Kidney glomerular epithelial cell (primary cell): ENCODE data around the gene SVIL.
"Not testable (repeated sequence)": the region's sequence is repeated elsewhere in the genome, so short reads cannot be mapped to it uniquely, and the experiment has no call there.

Experiments
- DNase-seq: peaks from one replicate; lab custom pipeline; 2025; lab: John Stamatoyannopoulos, UW

SVIL gene

DNA sequence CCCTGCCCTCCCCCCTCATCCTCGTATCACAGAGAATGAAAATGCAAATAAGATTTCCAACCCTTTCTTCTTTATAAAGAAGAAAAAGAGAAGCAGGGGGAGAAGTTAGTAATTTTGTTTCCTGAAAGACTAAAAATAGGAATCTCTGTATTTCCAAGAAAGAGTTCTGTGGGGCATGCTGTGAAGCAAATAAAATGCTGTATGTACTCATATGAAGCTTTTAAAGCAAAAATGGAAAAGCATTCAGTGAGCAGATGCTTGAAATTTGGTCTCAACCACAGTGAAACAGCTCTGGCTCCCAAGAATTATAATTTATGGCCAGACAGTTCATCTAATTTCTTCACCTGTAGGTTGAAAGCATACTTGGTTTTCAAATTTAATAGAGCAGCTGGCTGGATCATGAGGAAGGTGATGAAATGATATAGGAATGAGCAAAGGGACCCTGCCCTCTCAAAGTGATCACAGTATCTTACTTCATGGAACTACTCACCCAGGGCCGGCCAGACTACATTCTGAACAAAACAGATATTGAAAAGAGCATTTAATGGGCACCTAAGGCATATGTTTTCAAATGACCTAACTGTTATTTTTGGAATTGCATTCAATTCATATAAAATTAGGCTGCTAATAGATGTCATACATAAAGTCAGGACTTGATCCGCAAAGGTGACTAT is 31.4 kb downstream of the SVIL start:
- DNase-seq: no peak

DNA sequence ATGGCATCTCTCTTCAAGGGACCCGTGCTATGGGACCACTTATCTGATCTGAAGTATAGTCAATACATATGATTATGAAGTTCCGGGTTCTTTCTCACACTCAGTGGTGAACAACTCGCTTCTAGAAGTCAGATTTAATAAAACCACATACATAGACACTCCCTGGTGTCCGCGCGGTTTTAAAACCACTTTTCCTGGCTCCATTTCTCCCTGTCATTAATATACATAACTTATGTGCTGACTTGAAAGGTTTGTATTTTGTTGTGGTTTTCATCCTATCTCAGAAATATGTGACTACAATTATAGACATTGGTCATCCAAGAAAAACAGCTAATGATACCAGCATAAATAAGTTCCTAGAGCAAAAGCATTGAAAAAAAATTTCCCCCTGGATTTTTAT is 34.0 kb downstream of the SVIL start:
- no peak for DNase-seq

DNA sequence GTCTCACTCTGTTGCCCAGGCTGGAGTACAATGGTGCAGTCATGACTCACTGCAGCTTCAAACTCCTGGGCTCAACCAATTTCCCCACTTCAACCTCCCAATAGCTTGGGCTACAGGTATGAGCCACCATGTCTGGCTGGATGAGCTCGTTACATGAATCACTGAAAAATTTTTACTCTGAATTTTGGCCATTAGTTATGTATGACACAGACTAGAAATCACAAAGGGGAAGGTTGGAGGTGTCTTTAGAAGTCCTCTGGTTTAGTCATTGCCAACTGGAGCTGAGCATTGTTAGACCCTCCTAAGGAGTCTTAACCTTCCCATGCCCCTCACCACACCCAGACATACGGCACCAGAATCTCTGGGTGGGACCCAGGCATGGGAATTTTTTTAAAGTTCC is 34.7 kb downstream of the SVIL start:
- DNase-seq: peak; percentile 61

DNA sequence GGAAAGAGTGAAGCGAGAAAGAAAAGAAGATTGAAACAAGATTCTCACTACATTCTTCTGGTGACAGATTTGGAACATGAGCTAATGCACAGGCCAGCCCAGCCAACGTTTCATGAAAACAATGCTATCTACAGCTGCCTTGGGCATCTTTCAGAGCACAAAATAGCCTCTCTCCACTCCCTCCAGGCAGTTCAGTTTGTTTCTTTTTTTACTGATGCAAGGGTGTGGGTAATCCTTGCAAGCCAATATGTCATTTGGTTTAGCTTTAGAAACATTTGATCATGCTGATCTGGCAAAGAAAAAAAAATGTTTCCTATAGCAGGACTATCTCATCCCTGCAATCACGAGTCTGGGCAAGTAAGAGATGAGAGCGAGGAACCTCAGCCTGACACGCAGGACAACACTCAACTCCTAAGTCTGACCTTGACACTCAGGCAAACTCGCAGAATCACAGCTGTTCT is 35.9 kb downstream of the SVIL start:
- DNase-seq: no peak

DNA sequence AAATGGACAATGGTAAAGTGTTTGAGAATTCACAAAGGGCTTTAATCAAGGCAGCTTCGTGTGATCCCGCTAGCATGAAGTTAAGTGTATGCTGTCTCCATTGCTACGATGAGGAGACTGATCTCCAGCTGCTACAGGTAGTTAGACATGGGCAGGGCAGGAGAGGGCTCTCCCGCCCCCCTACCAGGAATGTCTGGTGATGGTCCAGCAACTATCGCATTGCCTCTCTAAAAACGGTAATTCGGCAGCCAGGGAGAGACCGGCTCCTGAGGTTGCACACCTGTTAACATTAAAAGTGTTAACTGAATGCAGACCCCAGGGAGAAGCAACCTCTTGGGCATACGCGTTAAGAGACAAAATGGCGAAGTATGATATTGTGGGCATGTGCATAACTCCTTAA is 37.9 kb downstream of the SVIL start:
- no peak for DNase-seq

DNA sequence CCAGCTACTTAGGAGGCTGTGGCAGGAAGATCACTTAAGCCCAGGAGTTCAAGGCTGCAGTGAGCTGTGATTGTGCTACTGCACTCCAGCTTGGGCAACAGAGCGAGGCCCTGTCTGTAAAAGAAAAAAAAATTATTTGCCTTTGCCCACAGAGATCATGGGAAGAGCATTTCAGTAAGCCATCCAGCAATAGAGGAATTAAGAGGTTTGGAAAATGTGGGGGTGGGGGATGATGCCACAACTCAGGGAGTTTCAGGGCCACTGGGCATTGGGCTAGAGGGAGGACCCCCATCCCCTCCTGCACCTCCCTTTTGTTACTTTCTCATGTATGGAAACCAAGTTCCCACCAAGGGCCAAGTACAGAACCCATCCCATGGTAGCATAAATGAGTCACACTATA is 38.4 kb downstream of the SVIL start:
- DNase-seq: no peak

DNA sequence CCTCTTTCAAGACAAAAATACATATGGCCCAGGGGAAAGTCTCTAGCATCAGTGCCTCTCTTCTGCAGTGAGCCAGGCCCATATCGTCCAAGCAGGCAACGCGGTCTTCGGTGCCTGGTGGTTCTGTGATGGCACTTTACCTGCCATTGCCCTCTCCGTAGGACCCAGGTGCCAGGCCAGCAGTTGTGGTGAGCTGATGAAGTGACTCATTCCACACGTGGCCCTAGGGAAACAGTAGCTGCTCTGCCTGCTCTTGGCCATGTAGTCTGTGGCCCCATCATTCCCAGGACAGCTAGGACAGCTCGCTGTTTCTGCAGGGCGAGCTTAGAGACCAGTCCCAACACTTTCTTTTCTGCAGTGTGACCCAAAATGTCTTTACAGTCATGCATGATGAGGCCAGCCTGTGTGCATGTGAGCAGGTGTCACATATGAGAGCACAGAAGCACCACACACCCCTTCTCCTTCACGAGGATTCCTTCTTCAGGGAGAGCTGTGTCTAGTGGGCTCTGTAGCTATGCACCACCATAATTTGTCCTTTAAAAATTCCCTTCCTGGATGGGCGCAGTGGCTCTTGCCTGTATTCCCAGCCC is 39.0 kb downstream of the SVIL start:
- DNase-seq: no peak

DNA sequence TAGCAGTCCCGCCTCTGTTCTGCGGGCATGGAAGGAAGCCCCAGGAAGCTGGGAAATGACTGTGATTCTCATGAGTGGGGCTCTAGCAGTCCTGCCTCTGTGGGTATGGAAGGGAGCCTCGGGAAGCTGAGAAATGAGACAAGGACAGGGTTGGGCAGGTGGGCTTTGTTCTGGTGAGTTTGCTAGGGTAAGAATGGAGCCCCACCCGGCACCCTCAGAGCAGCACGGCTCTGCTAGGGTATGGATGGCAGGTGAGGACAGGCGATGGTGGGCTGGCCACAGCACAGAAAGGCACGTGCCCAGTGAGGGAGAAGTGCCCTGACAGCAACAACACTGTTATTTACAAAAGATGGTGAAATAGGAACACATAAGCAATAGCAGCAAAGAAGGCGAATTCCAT is 39.6 kb downstream of the SVIL start:
- DNase-seq: no peak

DNA sequence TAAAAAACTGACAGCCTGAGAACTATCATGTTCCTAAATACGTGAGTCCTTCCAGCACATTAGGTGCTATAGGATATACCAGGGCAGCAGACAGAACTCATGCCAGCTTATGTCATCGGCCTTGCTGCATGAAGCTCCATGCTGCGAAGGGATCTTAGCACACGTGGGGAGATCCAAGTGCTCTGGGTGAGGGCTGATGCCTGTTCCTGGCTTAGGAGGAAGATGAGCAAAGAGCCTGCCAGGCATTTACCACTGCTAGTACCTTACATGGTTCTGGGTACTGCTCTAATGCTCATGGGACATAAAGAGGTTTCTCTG is 43.2 kb downstream of the SVIL start:
- no peak for DNase-seq

DNA sequence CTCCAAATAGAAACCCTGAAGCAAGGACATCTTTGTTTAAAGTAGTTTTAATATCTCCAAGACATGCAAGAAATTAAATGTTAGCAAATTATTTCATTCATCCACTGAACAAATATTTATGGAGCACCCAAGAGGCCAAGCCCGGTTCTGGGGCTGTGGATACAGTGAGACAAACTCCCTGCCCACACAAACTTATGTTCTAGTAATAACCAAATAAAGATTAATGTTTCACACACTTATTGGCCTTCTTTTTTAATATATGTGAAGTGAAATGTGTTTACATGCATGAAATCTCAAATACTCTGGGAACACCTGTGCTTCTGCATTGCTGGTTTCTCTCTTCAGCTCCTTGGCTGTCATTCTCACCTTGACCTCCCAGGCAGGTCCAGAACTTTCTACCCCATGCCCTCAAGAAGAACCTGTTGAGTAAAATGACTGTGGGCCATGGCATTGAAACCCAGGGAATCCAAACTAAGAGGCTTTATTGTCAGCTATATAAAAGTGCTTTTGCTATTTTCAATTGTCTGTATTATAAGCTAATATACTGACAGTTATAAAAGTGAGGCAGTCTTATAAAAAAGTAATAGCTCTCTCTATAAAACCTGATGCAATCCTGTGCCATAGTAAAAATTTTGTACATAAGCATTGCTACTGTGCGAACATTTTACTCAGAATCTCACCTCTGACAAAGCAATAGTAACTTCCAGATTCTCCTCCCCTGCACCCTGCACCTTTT is 43.7 kb downstream of the SVIL start:
- no peak for DNase-seq

DNA sequence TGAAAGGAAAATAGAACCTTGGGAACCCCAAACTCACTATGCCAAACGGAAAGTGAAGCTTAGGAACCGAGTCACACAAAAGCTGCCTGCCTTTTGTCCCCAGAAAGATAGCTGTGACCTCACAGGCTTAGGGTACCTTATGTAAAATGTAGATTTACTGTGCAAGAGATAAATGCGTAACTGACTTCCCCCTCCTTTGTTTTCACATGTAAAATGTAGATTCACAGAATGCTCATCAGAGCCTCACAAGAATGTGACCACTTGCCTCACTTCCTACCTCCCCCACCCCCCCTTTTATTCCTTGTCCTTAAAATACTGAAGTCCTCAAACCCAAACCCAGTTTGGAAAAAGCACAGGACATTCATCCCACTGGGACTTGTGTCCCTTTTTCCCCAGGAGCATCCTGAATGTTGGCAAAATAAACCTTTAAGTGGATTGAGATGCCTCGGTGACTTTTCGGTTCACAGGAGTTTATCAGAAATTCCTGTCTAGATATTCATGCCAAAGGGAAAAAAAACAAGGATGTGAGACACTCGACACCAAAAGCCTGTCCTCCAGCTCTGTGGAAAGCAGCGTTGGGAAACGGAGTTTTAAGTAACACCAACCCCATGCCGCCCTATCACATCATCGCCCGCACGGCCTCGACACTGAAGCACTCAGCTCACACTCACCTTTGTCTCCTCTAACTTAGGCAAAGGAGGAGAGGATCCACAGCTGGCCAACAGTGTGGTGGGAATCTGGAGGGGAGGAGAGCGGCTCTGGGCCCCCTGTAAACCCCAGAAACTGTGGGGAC is 45.9 kb downstream of the SVIL start:
- DNase-seq: peak; percentile 51

DNA sequence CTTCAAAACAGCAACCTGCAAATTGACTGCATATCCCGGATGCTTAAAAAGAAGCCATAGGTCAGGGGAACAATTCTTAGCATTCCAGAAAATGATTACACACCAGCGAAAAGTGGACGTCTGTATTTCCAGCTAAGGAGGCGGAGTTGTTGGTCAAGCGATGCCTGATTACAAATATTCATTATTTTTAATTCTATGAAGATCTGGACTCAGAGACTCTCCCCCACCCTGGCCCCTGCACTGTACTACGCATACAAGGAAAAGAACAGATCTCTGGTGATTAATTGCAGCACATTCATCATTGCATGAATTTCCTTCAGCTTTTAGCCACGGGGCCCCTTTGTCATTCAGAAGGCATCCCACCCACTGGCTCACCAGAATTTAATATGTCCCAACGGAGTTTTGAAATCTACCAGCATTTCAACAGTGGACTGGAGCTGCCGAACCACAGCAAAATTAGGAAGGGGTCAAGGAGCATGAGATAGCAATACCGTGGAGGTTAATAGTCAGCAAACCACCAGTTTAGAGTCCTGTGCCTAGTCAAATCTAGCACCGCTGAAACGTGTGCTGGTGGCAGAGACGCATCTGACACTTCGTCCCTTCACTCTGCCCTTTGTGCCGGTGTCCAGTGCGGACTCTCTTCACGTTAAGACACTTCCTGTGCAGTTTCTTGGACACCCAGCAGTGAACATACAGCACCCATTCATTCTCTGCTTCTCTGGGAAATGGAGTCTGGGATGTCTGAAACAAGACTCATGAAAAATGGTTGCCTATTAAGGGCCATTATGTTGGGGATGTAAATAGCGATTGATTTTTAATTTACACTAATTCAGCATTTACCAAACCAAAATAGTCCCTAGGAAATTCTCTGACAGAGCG is 46.8 kb downstream of the SVIL start:
- peak; percentile 22 for DNase-seq

DNA sequence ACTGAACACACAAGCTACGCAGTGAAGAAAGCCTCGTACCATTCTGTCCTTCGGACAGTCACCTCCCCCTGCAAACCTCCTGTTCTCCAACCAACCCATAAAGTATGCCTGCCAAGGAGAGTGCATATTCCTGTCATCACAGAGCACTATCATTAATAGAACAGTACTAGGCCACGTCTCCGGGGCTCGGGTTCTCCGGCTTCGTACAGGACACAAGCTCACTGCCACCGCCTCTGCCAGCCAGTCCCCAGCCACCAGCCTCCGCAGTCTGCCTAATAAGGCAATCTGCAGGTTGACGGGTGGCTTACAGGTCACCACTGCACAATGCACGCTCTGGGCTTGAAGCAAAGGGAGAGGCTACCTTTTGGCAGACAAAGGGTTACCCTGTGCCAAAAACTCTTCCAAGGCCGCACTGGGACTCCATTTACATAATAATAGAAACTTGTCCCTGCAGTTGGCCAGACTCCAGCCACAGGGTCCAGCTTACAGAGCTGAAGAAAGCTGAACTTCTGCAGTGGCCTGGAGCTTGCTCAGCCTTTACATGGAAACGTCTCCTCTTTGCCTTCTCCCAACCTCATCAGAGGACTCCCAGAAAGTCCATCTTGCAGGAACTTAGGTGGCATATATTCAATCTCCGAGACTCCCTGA is 47.5 kb downstream of the SVIL start:
- DNase-seq: not testable (repeated sequence)

DNA sequence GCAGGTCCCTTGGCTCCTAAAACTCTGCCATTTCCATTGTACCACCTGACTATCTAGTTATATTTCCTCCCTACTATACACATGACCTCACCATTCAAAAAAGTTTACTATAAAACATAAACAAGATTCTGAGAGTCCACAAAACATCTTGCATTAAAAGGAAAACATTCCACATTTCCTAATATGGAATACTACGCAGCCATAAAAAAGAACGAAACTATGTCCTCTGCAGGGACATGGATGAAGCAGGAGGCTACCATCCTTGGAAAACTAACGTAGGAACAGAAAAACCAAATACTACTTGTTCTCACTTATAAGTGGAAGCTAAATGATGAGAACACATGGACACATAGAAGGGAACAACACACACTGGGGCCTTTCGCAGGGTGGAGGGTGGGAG is 48.3 kb downstream of the SVIL start:
- no peak for DNase-seq

DNA sequence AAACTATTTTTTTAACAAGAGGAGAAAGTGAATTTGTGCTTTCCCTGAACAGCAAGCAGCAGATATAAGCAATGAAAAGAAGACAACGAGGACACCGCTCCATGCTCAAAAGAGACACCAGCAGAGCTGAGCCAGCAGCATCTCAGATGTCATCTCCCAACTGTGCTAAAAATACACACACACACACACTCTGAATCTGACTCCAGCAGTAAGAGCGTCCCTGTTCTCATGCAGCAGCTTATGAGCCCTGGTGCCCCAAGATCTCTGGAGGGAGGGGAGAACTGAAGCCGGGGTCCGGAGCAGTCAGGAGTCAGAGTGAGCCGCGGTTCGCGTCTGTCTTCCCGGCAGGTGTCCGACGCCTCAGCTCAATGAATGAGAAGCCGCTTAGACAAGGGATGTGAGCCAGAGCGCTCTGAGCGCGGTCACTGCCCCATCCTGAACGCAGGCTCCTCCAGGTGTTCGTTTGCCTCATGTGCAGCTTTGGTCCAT is 49.2 kb downstream of the SVIL start:
- no peak for DNase-seq

DNA sequence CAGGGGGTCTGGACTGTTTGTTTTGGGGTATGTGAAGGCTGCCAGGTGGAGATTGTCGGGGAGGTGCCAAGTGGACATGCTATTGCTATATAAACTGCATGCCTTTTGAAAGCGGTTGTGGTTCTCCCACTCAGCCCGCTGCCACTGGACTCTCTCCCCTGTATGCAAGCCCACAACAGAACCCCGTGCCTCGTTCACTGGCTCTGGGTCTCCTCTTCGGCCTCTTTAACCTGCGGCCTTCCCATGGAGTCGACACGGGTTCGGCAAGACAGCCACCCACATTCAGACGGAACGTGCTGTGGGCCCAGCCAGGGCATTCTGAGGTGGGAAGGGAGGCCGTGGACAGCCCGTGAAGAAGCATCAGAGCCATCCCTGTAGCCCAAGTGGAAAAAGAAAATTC is 50.3 kb downstream of the SVIL start:
- no peak for DNase-seq

DNA sequence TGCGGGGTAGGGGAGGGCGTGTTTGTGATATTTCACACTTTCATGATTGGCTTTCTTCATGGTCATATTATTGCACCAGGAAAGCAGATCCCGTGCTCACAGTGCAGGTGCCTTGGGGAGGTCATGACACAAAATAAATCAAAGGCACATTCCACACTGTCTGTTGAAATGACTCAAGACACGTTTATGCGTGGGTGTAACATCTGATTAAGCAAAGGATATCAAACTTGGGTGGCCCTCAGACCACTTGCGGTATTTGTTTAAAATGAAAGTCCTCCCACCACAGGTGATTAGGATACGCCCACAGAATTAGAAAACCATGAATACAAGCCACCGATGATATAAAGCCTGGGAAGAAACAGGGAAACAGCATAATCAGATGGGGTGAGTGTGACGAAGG is 51.1 kb downstream of the SVIL start:
- DNase-seq: peak; percentile 51

DNA sequence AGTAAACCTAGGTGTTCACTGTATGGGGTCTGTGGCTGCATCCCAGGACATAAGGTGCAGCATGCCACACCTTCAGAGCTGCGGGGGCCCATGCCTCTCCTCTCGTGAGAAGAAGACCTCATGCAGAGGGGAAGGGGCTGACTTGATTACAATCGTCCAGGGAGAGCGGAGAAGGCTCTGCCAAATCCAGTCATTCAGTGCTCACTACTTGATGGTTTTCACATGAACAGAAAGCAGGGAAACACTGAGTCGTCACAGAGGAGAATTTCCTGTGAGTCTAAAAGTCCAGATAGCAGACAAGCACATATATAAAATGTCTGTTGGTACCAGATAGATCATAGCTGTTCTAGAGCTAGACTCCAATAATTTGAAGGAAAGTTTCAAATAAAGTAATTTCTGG is 52.0 kb downstream of the SVIL start:
- DNase-seq: not testable (repeated sequence)

DNA sequence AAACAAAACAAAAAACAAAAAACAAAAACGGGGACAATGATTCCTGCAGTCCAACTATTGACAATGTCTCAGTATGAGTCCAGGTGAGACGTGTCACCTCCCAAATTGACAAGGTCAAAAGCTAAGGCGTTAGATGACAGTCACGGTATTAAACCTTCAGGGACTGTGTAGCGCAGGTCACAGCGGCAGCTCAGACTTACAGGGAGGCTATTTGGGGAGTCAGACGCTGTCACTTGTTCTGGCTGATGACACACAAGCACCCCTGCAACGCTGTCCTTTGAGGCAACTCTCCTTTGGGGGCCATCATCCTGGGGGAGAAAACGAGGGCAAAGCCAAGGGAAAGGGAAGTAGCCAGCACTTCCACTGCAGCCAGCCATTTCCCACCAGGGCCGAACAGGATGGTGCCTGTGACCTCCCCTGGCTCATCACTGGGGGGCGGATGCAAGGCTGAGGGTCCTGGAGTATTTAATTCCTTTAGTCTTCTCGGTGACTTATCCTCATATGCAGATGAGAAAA is 55.3 kb downstream of the SVIL start:
- DNase-seq: no peak

DNA sequence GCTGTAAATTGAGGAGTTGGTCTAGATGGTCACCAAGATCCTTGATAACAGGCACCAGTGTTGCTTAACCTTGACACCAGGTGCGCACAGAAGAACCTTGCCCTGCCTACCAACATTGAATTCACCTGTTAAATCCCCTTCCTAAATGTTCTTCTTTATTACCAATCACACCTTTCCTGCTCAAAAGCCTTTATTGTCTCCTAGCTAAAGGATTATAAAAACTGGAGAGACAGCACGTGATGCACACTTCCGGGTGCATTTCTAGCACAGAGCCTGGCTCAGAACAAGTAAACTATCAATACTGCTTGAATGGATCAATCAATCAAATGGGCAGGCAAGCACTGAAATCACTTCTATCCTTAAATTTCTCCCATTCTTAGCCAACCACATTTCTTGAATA is 56.3 kb downstream of the SVIL start:
- no peak for DNase-seq

DNA sequence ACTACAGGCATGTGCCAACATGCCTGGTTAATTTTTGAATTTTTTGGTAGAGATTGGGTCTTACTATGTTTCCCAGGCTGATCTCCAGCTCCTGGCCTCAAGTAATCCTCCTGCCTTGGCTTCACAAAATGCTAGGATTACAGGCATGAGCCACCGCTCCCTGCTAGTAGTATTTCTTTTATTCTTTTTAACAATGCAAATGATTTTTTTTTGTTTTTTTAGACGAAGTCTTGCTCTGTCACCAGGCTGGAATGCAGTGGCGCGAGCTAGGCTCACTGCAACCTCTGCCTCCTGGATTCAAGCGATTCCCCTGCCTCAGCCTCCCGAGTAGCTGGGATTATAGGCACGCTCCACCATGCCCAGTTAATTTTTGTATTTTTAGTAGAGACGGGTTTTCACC is 58.1 kb downstream of the SVIL start:
- no peak for DNase-seq
